HG02884 (cell line): ENCODE results near the gene MYBPC1.

Experiments
- ATAC-seq: cut with Tn5 transposase; IDR thresholded peaks from one replicate; pipeline ENCODE4 v1.9.1; 2021; ENCODE audit warnings: mild to moderate bottlenecking, moderate library complexity; ENCODE audit not compliant: unreplicated experiment

Gene MYBPC1

DNA sequence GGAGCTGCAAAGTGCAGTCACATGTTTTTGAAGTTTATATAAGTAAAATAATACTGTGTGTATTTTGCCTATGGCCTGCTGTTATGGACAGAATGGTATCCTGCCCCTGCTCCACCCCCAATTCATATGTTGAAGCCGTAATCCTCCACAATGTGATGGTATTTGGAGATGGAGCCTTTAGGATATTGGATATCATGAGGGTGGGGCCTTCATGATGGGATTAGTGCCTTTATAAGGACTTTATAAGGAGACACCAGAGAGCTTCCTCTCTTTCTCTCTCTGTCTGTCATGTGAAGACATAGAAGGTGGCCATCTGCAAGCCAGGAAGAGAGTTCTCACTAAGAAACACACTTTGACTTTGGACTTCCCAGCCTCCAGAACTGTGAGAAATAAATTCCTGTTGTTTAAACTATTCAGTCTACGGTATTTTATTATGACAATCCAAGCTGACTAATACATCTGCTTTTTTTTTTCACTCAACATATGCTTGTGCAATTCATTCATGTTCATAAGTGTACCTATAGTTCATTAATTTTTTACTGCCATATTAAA is 99.6 kb downstream of the MYBPC1 start:
- ATAC-seq = no peak

DNA sequence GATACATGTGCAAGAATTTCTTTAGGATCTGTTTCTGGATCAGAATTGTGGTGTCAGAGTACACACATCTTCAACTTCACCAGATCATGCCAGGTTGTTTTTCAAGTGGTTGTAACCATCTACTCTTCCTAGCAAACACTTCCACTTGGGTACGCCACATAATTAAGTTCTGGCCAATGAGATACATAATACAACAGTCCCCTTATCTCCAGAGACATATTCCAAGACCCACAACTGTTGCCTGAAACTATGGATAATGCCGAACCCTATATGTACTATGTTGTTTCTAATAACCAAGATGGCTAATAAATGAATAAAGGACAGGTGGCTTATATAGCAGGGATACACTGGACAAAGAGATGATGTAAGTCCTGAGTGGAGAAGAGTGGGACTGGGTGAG is 100.2 kb downstream of the MYBPC1 start:
- no peak for ATAC-seq

- no peak for ATAC-seq
Measured at GRCh38 chr12:101695706-101696105, 100.9 kb downstream of the MYBPC1 start.

GRCh38 chr12:101696251-101697196 is 101.8 kb downstream of the MYBPC1 start:
- ATAC-seq = no peak

GRCh38 chr12:101697197-101697929 is 102.6 kb downstream of the MYBPC1 start, which contains the start of gene CHPT1:
CHPT1 (plus strand) TSS chr12:101697640; CDS start chr12:101697862, 222 bp downstream.
- peak; percentile 59 for ATAC-seq

DNA sequence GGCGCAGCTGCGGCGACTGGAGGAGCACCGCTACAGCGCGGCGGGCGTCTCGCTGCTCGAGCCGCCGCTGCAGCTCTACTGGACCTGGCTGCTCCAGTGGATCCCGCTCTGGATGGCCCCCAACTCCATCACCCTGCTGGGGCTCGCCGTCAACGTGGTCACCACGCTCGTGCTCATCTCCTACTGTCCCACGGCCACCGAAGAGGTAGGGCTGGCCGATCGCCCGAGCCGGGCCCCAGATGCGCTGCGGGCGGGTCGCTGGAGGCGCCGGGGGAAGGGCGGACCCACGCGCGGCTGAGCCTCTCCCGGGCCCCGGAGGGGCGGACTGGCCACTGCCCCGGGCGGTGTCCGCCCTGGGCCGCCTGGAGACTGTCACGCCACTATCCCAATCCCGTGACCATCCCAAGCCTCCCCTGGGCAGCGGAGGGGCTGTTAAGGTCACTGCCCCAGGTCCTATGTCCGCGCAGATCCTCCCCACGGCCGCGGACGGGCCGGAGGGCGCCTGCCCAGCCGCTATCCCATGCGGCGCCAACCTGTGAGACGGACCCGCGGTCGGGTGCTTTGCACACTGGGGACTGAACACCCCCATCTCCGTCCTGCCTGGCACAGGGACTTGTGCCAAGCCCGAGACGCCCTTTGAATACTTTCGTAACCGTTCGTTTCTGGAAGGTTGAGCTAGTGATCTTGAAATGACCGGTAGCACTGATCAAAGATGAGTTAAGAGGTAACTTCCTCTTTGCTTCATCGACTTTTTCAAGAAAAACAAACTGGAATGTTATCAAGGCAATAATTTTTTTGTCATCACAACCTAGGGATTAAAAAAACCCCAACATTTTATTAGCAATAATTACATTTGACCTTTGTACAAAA is 103.4 kb downstream of the MYBPC1 start:
- peak; percentile 19 for ATAC-seq

GRCh38 chr12:101698800-101699347 is 104.1 kb downstream of the MYBPC1 start:
- ATAC-seq = no peak

DNA sequence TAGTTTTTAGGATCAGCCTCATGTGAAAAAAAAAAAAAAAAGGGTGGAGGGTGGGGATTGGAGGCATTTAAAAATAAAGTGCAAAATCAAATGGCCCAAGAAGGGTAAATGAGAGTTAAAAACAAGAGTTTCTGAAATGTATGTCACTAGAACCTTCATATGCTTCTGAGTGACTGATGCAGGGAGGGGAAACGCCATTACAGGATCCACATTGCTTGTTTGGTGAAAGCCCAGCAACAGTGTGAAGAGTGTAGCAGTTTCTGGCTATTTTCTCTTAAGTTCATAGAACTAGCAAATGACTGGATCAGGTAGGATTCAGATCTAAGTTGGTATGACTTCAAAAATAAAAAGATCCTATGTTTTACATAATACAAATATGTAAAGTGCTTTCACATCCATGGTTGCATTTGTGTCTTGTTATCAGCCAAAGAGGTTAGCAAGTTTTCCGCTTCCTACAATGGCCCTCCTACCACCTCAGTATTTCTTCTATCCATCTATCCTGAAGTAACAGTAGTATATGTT is 105.6 kb downstream of the MYBPC1 start:
- no peak for ATAC-seq

GRCh38 chr12:101703487-101703886 is 108.7 kb downstream of the MYBPC1 start:
- no peak for ATAC-seq

GRCh38 chr12:101706403-101706802 is 111.6 kb downstream of the MYBPC1 start:
- ATAC-seq = no peak

- ATAC-seq = no peak
Measured at GRCh38 chr12:101707131-101707782, 112.5 kb downstream of the MYBPC1 start.

GRCh38 chr12:101710288-101710687 is 115.5 kb downstream of the MYBPC1 start:
- no peak for ATAC-seq

- no peak for ATAC-seq
Measured at GRCh38 chr12:101713059-101713682, 118.4 kb downstream of the MYBPC1 start.

- no peak for ATAC-seq
Measured at GRCh38 chr12:101713930-101714329, 119.2 kb downstream of the MYBPC1 start.

DNA sequence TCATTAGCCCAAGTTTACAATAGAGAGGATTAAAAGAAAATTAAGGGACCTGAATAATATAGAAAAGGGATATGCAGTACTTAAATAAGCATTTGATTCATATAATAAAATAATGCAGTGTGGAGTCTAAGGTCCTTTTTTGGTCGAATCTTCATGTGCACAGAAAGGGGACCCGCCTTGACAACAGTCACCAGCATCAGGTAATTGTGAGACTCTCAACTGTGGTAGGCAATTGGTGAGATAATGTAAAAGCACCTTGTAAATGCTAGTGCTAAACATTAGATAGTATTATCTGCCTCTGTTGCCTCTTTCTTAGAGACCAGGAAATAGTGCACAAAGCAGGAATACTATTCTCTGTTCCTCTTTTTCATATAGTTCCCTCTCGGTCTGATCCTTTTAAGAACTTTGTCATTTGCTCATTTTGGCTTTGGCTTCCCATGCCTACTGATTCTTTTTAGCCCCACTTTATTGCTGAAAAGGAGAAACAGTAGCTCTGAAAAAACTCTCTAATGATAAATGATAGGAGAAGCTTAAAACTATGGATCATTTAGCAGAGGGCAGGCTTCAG is 120.2 kb downstream of the MYBPC1 start:
- no peak for ATAC-seq

DNA sequence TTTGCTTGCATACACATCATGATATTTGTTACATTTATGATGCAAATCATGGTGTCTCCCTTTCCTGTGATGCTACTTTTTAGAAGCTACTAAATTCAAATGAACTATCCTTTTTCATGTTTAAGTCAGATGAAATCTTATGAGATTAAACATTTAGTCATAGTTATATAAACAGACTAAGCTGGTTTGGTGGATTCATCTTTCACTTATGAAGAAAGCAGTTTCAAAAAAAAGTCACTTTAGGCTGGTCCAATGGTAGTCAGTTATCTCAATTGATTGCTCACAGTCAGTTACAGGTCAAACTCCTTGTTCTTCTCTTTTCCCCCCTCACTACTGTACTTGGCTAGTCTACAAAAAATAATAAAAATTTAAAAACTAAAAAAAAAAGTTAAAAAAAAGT is 124.8 kb downstream of the MYBPC1 start:
- ATAC-seq = no peak

DNA sequence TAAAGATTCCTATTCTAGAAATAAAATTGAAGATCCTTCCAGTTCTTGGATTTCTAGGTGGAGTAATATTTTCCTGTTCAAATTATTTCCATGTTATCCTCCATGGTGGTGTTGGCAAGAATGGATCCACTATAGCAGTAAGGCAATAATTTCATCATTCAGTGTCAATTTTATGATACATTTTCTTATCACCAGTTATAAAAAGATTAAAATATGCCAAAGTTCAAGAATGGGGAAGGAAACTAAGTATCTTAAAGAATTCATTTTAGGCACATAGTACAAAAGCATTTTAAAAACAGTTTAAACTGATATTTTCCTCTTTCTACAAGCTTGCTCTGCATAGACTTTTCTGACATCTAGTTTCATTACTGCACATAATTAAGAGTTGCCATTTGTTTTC is 125.3 kb downstream of the MYBPC1 start:
- no peak for ATAC-seq

GRCh38 chr12:101722392-101722791 is 127.6 kb downstream of the MYBPC1 start:
- ATAC-seq = no peak

DNA sequence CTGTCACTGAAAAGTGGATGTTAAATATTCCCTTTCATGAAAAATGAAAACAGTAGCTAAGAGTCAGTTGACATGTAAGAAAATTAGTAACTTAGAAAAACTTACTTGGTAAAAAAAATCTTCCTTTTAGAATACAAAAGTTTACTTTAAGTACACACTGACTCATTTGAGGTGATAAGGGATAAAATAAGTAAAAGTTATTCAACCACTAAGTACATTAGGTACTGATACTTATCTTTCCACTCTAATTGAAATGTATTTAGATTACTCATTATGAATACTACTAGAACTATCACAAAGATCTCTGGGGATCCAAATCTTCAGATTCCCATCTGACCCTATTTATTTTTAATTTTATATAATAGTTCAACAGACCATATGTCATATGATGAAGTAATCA is 132.3 kb downstream of the MYBPC1 start:
- ATAC-seq = no peak
